ENCODE data around the gene SLC20A1. TPM values are rescaled to one million over a fixed set of nuclear protein-coding genes. Genes with fewer than 3 reads are reported as not detected.

SLC20A1 gene
- total and polyA plus RNA-seq, 2 of the 4 experiments (the other 2 are of a cell fraction), result 93.6 to 94.1 TPM

DNA sequence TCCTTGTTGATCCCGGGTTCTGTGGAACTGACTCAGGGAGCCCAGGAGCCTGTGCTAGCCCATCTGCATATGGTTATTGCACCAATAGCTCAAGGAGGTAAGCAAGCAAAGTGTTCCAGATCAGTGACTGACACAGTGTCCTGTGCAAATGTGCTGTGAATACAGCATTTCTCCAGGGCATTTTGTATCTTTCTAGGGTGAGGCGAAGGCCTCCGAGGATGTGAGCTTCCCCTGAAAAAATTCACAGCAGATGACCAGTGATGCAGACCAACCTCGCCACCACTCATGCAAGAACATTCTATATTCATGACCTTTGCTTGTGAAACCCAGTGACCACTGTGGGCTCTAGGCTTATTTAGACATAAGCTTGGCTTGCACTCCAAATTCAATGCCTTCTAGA lies 59.8 kb downstream of the SLC20A1 start:
- no TSS peak for BruUV-seq (replicated peaks)
- dilution Hi-C loops (cut with HindIII; ENCODE audit: low sequenced_read_pairs, unreplicated experiment) (no loop called here), intact Hi-C loops (cut with micrococcal nuclease) (no loop called here)

More for the DNA sequence above, 59.8 kb downstream of the SLC20A1 start:
- H4K20me1 ChIP-seq (ENCODE audit: insufficient read depth, low read length), result no peaks in the 10 kb centered on the region
- CTCF ChIA-PET, result interaction anchor here (0.5 kb wide), 1 partner anchor 28 kb away, joined by 3 read pairs; no protein-coding TSS in a partner anchor
- no peak overlapping the region for H2AK5ac ChIP-seq (ENCODE audit: low read depth, low read length)
- no peaks in the 10 kb centered on the region for H3K36me3 ChIP-seq (ENCODE audit: control insufficient read depth, insufficient read depth, low read length)
- H2AK9ac ChIP-seq (replicated peaks; ENCODE audit: low read depth, low read length, poor library complexity), result no peak overlapping the region
- no peak overlapping the region for H2BK5ac ChIP-seq (ENCODE audit: low read depth, low read length, poor library complexity, severe bottlenecking)
- ATAC-seq (ENCODE audit: low read depth), result no peak
- 0 out of 2 replicates have a peak, but pooled peaks cover 4% of the 10 kb centered on the region for H3K4me1 ChIP-seq (ENCODE audit: control insufficient read depth, insufficient read depth, low read length)
- H3K9ac ChIP-seq (ENCODE audit: low read depth, low read length), result no peak overlapping the region
- in situ Hi-C loops (cut with MboI; ENCODE audit: low sequenced_read_pairs), result no loop called here
- no peak overlapping the region for H4K8ac ChIP-seq (ENCODE audit: low read depth in 2 of 2, low read length in 2 of 2)
- no peak overlapping the region for H3K4ac ChIP-seq (ENCODE audit: low read depth, low read length)
- POLR2A ChIA-PET (ENCODE audit: unreplicated experiment), result no interaction called here
- peaks cover 3% of the 10 kb centered on the region; the same call in 1 of the 2 replicates for H3K27me3 ChIP-seq (ENCODE audit: control insufficient read depth, insufficient read depth, low read length)
- no peak overlapping the region for H3K23ac ChIP-seq (ENCODE audit: low read depth, low read length)
- H4K91ac ChIP-seq (ENCODE audit: insufficient read depth, low read depth, low read length), result no peak overlapping the region
- H3K18ac ChIP-seq (ENCODE audit: low read depth, low read length), result no peak overlapping the region
- H3K79me1 ChIP-seq (ENCODE audit: low read depth in 1 of 2, low read length in 2 of 2), result no peaks in the 10 kb centered on the region
- H2BK20ac ChIP-seq (ENCODE audit: low read depth, low read length), result no peak overlapping the region
- H2AFZ ChIP-seq (replicated peaks; ENCODE audit: low read length, poor library complexity), result no peak overlapping the region
- no peaks in the 10 kb centered on the region for H3K9me1 ChIP-seq (ENCODE audit: insufficient read depth, low read length)
- no peak overlapping the region for H3K27ac ChIP-seq (ENCODE audit: insufficient read depth, low read length)
- H3K4me2 ChIP-seq (ENCODE audit: low read depth, low read length), result no peak overlapping the region
- no peaks in the 10 kb centered on the region for H3K9me3 ChIP-seq (ENCODE audit: control insufficient read depth, insufficient read depth, low read length)
- no peak overlapping the region for H3K14ac ChIP-seq (replicated peaks; ENCODE audit: low read depth, low read length)
- no peak overlapping the region for H2BK15ac ChIP-seq (ENCODE audit: low read depth, low read length)
- H2BK120ac ChIP-seq (ENCODE audit: low read depth, low read length), result no peak overlapping the region
- TF ChIP-seq SMC3 (IDR thresholded peaks at IDR 0.05; ENCODE audit: low read depth, low read length) (no peak), CHD1 (IDR thresholded peaks at IDR 0.05; ENCODE audit: low read depth, low read length) (no peak)
- no CpG with 5 or more reads among the region's 4 CpGs for WGBS, 2 experiments (ENCODE audit: extremely low coverage in 2 of 2, insufficient read length in 1 of 2)
- no peak for DNase-seq
- no peak overlapping the region for H3K4me3 ChIP-seq (ENCODE audit: insufficient read depth, low read depth, low read length)
- no peak overlapping the region for H3K56ac ChIP-seq (ENCODE audit: extremely low read depth, insufficient read depth, low read length)
- H4K5ac ChIP-seq (ENCODE audit: low read depth, low read length), result no peak overlapping the region
